HG03442 (cell line): Measurements from ENCODE around the gene ME3.

ENCODE experiments used
- ATAC-seq: cut with Tn5 transposase; IDR thresholded peaks from one replicate; pipeline ENCODE4 v1.9.1; 2021; ENCODE audit warnings: mild to moderate bottlenecking, moderate library complexity; ENCODE audit not compliant: unreplicated experiment

Gene ME3

DNA sequence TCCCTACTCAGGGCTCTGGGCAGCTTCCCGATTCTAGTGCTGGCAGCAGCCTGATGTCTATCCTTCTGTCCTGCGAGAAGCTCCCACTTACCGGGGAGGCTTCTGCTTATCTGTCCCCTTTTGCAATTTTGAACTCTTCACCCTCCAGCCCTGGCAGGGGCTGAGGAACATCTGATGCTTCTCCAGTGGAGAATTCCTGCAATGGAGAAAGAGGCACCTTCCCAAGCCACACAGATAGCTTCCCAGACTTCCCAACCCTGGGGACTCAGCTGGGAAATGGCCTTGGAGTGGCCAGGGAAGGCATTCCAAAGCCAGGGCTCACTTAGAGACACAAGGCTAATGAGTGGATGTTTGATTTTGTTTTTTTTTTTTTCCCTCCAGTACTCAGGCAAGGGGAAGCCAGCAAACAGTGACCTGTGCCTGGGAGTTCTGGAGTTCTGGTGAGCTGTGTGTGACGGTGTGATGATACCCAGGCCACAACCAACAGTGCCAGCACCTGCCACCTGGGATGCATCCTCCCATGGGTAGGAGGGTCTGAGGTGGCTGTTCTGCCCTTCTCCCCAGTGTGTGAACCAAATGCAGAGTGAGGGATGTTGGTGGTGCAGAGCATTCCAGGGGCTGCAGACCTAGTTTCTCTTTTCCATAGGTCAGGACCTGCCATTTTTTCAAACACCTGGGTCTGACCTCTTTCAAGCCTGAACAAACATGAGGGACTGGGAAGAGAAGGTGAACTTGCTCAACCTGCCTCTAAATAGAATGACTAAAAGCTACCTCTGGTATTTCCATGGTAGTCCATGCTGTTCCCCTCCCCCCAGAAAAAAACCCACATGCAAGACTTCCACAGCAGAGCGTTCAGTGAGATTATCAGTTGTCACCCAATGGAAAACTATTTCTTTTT, 202.7 kb downstream of the ME3 start:
- no peak for ATAC-seq

DNA sequence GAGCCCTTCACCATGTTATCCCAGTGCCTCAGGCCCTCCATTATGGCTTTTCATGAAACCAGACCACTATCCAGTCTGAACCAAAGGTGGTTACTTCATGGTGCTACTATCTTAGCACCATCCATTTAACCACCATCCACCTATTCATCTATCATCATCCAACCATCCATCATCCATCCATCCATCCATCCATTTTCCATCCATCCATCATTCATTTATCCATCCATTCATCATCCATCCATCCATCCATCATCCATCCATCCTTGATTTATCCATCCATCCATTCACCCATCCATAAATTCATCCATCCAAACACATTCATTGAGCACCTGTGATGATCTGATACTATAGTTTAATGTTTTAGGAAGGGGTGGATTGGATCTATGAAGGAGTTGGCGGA, 204.2 kb downstream of the ME3 start:
- no peak for ATAC-seq

DNA sequence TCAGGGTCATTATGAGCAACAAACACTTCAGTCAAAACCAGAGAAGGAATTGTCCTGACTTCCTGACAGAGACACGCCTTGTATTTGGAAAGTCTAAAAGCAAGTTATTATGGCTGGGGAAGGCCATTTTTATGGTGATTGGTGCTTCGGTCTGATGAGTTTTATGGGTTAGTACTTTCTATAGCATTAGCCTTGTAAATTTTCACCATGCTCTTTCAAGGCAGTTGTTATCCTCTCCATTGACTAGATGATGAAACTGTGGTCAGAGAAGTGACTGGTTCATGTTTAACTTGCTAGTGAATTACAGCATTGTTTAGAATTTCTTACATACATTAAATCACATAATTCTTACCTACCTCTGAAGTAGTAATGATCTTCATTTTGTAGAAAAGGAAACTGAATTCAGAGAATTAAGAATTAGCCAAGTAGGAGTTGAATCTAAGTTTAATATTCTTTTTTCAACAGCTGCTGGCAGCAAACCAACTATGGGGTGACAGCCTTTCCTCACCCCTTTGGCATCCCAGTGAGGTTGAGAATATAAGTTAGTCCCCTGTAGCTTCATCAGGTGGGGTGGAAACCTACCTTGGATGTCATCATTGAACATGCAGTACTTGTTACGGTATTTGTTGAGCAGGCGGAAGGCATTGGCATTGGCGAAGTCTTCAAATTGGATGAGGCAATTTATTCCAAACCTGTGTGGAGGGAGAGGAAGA, 207.8 kb downstream of the ME3 start:
- ATAC-seq, result no peak

DNA sequence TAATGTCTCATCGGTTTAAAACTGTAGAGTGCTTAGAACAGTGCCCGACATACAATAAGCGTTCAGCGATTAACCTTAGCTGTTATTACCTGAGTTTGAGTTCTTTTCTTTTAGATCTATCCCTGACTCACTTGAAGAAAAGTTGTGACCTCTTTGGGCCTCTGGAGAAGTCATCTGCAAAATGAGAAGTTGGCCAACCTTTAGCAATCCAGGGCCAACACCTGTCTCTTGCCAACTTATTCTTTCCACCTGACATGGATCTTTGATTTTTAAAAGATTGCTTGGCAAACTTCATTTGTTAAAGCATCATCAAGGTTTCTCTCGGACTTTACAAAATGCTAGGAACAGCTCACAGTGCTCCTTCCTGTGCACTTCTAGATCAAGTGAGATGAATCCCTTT, 208.5 kb downstream of the ME3 start:
- no peak for ATAC-seq

DNA sequence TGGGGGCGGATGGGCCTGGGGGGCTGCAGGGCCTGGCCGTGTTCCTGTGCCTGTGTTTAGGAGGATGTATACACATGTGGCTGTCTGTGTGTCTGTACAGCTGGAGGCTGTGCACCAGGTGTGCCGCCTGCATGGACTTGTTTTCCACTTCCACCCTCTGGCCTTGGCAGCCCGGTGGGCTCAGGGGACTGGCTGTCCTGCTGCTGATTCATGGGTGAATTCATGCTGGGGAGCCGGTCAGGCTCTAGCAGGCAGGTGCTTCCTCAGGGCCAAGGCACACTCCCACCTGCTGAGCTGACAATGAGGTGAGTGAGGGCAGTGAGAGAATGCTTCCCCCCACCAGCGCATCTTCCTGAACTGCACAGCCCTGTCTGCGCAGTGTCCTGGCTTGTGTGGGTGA, 209.3 kb downstream of the ME3 start:
- no peak for ATAC-seq

DNA sequence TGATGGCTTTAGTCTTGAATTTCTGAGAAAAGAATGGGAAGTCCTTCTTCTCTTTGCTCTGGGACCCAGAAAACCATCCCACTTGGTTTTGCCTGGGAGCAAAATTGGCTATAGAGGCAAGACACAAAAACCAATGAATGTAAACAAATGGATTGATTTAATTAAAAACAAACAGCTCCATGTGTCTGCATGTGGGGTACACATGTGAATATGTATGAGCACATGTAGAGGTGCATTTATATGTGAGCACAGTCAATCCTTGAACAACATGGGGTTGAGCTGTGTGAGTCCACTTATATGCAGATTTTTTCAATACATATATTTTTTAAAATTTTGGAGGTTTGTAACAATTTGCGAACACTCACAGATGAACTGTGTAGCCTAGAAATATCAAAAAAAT, 210.5 kb downstream of the ME3 start:
- no peak for ATAC-seq

DNA sequence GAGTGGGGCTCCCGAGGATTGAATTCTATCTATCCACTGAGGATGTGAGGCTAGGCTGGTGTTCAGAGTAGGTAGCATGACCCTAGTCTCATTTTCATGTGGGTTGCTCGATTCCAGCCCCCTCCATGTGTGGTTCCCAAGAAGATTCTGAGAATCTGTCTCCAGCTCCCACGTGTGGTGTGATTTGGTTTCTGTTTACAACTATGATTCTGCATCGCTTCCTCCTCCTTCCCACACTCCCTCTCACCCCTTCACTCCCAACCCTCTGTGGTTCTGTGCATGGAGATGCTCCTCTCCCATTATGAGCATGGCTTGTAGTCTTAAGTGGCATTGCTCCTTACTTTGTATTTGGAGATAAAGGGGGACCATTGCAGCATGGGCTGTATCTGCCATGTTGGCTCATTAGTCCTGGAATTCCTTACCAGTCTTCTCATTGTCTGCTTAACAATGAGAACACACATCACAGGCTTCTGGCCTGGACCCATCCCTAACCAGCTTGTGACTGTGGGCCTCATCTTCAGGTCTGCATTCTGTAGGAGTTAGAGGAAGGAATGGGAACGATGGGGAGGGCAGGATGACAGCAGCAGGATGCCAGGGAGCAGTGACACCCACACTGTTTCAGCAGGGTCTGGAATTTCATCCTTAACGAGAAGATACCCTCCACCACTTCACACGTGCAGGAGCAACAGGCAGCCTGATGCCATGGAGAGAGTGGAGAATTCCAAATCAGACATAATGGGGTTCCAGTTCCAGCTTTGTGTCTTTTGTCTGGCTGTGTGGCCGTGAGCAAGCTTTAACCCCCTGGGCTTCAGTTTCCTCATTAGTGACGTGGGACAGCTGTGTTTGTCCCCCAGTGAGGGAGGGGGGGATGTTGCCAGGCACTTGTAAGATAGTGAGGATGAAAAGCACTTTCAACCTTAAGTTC, 211.7 kb downstream of the ME3 start:
- no peak for ATAC-seq

DNA sequence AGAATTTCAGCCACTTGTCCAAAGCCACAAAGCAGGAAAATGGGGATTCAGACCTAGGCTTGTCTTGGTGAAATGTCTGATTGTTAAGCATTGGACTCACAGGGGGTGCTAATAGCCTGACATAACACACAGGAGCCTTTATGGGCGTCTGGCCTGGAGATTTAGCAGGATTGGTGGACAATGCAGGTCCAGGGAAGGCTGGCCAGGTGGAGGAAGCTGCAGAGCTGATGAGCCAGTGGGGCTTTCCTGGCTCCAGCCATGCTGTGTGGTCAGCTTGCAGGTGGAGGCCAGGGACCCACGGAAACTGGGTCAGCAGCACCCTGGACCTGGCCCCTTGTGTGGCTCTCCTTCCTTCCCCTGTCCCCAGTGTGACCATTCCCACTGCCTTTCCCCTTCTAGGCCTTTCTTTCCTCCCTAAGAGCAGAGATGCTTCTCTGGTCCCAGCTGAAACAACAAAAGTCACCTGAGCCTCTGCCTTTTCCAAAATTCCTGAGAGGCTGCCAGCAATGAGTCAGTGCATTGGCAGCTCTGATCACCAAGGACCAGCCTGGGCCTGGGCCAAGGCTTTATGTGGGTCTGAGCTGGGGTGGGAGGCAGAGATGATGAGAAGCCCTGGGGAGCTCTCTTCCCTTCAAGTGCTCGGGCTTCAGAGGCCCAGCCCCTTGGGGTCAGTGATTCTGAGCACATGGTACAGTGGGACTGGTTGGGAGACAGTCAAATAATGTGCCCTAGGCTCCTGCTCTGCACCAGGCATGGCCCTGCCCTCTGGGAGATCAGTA, 212.5 kb downstream of the ME3 start:
- ATAC-seq, result no peak

DNA sequence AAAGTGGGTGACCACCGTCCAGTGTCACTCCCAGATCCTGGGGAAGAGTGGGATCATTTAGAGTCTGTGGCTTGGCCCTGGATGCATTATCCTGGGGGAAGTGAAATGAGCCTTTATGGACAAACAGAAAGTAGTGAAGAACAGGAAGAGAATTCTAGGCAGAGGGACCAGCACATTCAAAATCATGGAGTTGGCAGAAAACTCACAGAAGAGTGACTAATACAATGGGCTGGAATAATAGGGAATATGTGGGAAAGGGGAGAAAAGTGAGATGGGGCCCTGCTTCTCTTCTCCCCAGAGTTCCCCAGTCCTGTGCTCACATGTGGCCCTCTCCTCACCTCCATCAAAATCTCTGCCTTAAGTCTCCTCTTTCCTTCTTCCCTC, 213.4 kb downstream of the ME3 start:
- ATAC-seq, result no peak

DNA sequence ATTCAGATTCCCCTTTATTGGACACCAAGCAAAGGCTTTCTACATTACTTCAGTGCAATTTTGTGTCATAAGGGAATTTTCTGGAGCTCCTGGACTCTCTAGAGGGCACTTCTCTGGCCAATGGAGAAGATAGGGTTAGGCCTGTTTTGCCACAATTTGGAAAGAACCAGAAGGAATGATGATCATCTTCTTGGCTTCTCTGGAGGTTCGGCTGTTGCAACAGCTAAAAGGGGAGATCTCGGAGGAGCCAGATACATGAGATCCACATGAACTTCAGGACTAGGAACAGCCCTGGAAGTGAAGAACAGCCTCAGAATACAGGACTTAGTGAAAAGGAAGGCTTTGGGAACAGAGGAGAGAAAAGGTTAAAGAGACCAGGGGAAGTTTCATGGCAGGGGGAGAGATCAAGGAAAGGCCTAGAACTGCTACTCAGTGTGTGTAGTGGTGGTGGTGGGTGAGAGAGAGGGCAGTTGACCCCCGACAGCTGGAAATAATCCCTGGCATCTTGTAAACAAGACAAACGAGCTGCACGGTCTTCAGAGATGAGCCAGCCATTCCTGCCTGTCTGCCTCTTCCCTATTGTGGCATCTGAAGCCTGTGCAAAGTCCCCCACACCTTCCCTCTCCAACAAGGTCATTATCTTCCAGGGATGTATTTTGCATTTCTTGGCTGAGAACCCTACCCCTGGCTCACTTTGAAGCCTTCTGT, 214.0 kb downstream of the ME3 start:
- no peak for ATAC-seq

DNA sequence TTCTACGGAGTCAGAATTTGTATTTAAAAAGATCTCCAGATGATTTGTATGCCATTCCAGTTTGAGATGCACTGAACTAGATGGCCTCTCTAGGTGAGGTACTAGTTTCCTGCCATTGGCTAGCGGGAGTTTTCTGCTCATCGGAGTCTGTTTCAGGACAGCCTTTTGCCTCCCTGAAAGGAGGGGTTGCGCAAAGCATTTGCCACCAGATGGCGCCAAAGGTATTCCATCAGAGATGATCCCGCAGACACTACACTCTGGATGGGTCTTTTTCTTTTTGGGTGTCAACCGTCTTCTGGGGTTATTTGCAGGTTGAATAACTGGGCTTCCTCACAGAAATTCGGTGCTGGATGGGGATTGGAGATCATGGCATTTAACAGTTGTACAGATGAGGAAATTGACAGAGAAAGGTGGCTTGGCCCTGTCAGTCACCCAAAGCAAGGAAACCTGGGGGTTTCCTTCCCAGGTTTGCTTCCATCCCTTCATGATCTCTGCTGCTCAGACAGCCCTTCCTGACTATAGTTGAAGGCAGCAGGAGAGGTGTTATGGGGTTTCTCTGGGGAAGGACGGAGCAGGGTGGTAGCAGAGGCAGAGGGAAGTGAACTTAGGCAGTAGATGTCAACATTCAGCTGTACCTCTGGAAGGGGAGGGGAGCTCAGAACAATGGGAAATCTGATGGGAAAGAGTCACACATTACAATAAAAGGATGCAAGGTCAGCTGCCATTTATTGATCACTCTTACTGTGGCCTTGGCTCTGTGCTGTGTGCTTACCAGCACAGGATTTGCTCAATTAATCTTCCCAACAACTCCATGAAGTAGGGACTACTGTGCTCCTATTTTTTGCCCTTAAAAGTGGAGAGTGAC, 216.1 kb downstream of the ME3 start:
- ATAC-seq, result peak; percentile 81

DNA sequence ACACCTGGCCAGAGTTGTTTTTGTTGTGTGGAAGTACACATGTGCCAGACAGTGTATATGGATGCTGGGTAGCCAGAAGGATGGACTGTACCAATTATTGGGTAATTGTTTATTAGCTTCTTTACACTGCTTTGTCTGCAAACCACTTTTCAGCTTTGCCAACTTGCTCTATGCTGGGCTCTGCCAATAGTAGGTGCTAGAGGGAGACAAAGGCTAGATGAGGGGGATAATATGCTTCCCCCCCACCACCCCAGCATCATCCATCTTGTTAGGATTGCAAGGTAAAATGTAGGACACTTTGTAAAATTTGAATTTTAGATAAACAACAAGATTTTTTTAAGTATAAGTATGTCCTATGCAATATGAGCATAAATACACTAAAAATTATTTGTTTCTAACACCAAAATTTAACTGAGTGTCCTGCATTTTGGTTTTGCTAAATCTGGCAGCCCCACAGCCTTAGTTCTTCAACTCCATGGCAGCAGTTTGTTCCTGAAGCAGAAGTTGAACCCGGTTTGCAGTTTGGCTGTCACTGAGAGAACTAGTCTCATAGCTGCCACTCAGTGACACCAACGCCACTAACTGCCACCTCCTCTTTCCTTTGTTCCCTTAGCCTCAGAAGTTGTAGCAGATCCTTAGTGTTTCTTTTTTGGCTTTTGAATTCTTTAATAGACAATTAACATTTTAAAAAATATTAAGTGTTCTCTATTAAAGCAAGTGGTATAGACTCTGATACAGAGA, 219.0 kb downstream of the ME3 start:
- ATAC-seq, result no peak

DNA sequence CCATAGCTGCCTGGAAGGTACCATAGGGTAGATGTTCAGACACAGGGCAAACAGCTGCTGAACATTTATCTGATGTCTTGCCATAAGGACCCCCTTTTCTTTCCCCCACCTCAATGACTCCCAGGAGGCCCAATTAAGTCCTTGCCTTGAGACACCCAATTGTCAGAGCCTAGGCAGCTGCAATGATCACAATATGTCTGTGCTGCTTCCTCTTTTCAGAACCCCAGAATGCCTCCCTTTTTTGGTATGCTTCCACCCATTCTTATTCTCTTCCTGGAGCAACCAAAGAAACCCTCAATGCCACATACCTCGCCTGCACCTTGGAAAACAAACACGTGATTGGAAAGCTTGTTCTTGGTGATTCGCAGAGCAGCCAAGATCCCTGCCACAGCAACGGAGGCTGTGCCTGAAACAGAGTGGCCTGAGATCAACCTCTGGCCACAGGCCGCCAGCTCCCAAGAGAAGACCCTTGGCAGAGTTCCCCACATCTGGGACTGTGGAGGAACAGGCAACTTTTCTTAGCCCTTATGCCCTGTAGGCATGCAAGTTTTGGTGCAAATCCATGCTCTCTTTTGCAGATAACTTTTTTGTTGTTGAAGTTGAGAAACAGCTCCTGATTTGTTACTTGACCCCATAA, 222.3 kb downstream of the ME3 start:
- ATAC-seq, result no peak

DNA sequence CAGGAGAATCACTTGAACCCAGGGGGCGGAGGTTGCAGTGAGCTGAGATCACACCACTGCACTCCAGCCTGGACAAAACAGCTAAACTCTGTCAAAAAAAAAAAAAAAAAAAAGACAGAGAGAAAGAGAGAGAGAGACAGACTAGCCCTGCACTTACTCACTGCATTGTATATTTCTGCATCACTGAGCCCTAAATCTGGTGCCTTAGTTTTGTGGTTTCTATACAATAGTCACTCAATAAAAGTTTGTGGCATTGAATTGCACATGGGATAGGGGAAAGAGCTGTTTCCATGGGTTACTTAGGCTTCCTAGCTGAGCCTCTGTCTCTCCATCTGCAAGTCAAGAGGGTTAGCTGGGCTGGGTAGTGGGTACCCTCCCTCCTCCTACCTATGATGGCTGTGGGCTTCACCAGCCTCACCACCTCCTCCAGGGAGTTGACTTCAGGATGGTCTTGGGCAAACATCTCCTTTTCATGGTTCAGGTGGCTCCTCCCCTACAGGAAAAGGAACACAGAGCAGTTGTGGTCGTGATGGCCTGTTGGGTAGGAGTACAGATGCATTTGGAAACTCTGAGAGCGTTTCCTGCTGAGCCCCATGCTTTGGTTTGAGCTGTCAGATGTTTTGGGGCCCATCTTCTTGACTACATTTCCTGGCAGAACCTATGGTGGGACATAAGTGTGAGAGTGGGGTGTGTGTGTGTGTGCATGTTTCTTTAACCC, 224.5 kb downstream of the ME3 start:
- peak; percentile 41 for ATAC-seq

DNA sequence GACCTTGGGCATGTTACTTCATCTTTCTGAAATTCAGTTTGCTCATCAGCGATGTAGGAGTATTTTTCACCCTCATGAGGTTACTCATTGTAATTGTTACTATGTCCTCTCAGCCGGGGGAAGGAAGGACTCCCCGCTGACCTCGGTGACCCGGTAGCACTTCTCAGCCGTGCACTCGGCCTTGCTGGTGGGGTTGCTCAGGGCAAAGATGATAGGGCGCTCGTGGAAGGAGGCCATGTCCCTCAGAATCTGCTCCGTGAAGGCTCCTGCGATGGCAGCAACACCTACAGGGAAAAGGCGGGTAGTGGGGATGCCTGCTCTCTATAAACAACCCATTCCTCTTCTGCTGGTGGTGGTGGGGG, 225.5 kb downstream of the ME3 start:
- no peak for ATAC-seq

DNA sequence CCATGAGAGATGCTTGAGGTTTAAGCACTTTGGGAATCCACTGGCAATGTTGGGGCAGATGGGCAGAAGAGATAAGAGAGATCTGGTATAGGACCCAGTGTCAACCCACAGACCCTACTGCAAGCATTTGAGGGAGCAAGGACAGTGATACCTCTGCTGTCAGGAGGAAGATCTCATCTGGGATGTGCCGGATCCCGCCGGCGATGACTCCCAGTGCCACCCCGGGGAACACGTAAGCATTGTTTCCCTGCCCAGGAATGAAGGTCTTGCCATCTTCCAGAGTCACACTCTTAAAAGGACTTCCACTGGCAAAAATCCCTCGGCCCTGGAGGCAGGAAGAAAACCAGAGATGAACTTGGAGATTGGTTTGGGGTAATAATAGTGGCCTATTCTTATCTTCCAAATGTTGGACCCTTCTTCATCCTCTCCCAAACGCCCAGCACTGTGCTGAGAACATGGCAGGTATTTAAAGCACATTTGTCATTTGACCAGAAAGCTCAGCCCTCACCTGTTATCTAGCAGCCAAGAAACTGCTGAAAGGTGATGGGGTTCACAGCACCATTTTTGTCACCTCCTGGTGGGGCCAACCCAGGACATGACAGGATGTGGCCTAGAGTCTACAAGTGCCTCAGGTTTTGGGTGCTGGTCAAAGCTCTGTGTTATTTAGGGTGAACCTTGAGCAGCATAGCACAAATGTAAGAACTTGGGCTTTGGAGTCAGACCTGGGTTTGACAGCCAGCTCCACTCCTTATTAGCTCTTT, 226.1 kb downstream of the ME3 start:
- no peak for ATAC-seq

DNA sequence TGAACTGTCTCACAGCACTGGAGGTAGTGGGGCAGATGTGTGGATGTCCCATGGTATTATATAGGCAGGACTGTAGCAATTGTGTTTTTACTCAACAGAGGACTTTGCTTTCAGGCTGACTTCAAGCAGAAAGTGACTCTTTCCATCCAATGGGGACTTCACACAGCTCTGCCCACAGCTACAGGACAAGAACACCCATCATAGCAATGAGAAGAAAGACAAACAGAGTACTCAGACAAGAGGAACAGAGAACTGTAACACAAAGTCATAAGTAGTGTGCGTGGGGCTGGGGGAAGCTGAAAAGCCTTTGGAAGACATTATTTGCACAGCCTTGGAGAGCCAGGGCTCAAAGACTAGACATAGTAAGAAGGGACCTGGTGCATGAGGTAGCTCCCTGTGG, 227.4 kb downstream of the ME3 start:
- ATAC-seq, result peak; percentile 24
